GM10266 (cell line): Measurements from ENCODE around the gene GALNT13.

Experiments used
- DNase-seq: peaks from one replicate; pipeline ENCODE4 v3.0.0; 2012; ENCODE audit errors: extremely low spot score
- CTCF ChIP-seq: IDR thresholded peaks from 2 replicates; pipeline ENCODE4 v1.5.1; 2012; ENCODE audit warnings: mild to moderate bottlenecking, low read depth; ENCODE audit not compliant: control insufficient read depth, insufficient read depth; ENCODE audit errors: missing control alignments

The GALNT13 gene

GRCh38 chr2:154497019-154497418 lies 625.3 kb downstream of the GALNT13 start:
- no peak for DNase-seq
- no peak for TF ChIP-seq CTCF
